Measurements from ENCODE around the gene CFTR. TPM values are rescaled to one million over a fixed set of nuclear protein-coding genes. Genes with fewer than 3 reads are reported as not detected.

The CFTR gene
- total and polyA plus RNA-seq, 10 of the 15 experiments (the other 5 are each of a cell fraction or from before 2014, with no cell fraction given): 0.02 to 2.3 (median 0.21) TPM; not detected in 1

- TF ChIP-seq SPI1 (IDR thresholded peaks at IDR 0.05; ENCODE audit: borderline replicate concordance, insufficient read depth, low read depth, low read length) (peak; percentile 27; the same call in 1 of the 2 replicates), ZNF687 (IDR thresholded peaks at IDR 0.05) (no peak)
- 34% methylated on average over 4 of the region's 4 CpGs for WGBS (ENCODE audit: insufficient coverage, insufficient replicate concordance, low lambda C conversion rate, missing lambda C conversion rate)
- intact Hi-C loops (cut with micrococcal nuclease; ENCODE audit: unreplicated experiment): no loop called here
- no TSS peak for BruUV-seq (replicated peaks)
- POLR2A ChIA-PET: no interaction called here
- Histone ChIP-seq H3K36me3 (ENCODE audit: control insufficient read depth in 2 of 2, insufficient read depth in 2 of 2, low read length in 1 of 2) (no peaks in the 10 kb centered on the region), H3K4me1 (ENCODE audit: control insufficient read depth, insufficient read depth, low read length) (peaks cover 4% of the 10 kb centered on the region; the same call in 1 of the 2 replicates), H3K27me3 (replicated peaks in 1 of 2; ENCODE audit: control insufficient read depth in 2 of 2, insufficient read depth in 2 of 2, low read length in 1 of 2) (no peaks in the 10 kb centered on the region), H3K79me2 (ENCODE audit: control insufficient read depth, insufficient read depth, low read length) (no peaks in the 10 kb centered on the region), H2AFZ (ENCODE audit: control insufficient read depth, low read depth, low read length) (peak overlapping the region; percentile 55), H3K9me3 (replicated peaks; ENCODE audit: control insufficient read depth, insufficient read depth, low read length) (peaks cover 5% of the 10 kb centered on the region; the same call in 2 of the 3 replicates), H3K4me3 (no peak overlapping the region), H3K4me2 (ENCODE audit: control insufficient read depth, insufficient read depth) (no peak overlapping the region), H3K27ac (ENCODE audit: control insufficient read depth, insufficient read depth) (peak overlapping the region; percentile 50), H3K9ac (ENCODE audit: control insufficient read depth, insufficient read depth, low read length) (no peak overlapping the region), H4K20me1 (ENCODE audit: control insufficient read depth, insufficient read depth) (no peaks in the 10 kb centered on the region)
- FAIRE-seq (no peak), ATAC-seq (peak; percentile 50), DNase-seq (ENCODE audit: low read depth, low spot score) (no peak)
- CTCF ChIA-PET: interaction anchor here (1.7 kb wide), 1 partner anchor 14 kb away, joined by 4 read pairs; no protein-coding TSS in a partner anchor
- in situ Hi-C loops (cut with MboI): no loop called here
- SMC1A ChIA-PET (ENCODE audit: uncharacterized antibody, unreplicated experiment): interaction anchor here (0.8 to 1.4 kb wide), 5 partner anchors 14 to 64 kb away, joined by 3 to 4 read pairs (median 4); no protein-coding TSS in a partner anchor
- RAD21 ChIA-PET (ENCODE audit: unreplicated experiment): no interaction called here
Observed at GRCh38 chr7:117630501-117630900, 150.7 kb downstream of the CFTR start.

All from GM12878 (cell line).